ENCODE measurements around the gene C4orf46.
A peak's percentile ranks its signal among the peaks of the same experiment; 100 is the strongest.
"Not testable (repeated sequence)": the region's sequence is repeated elsewhere in the genome, so short reads cannot be mapped to it uniquely, and the experiment has no call there.

Gene C4orf46
- long read RNA-seq, donor 1, transcript C4orf46-201 (2 exons, 3,521 nt) = major isoform, 6 of 48 reads
- long read RNA-seq, donor 1, partial matches to known transcripts = 33 of 48 reads
- long read RNA-seq, donor 1, other reads (novel, unspliced or antisense) = 5 of 48 reads
- long read RNA-seq, donor 2, transcript C4orf46-201 (2 exons, 3,521 nt) = major isoform, 9 of 10 reads
- long read RNA-seq, donor 2, partial matches to known transcripts = 0 of 10 reads
- long read RNA-seq, donor 2, other reads (novel, unspliced or antisense) = 0 of 10 reads
- long read RNA-seq, donor 3, partial matches to known transcripts = 14 of 17 reads
- long read RNA-seq, donor 3, other reads (novel, unspliced or antisense) = 0 of 17 reads
- long read RNA-seq, donor 4, transcript C4orf46-201 (2 exons, 3,521 nt) = major isoform, 13 of 15 reads
- long read RNA-seq, donor 4, partial matches to known transcripts = 0 of 15 reads
- long read RNA-seq, donor 4, other reads (novel, unspliced or antisense) = 0 of 15 reads
- long read RNA-seq, donor 5, transcript C4orf46-201 (2 exons, 3,521 nt) = major isoform, 8 of 39 reads
- long read RNA-seq, donor 5, partial matches to known transcripts = 25 of 39 reads
- long read RNA-seq, donor 5, other reads (novel, unspliced or antisense) = 5 of 39 reads
- long read RNA-seq, donor 6, transcript C4orf46-201 (2 exons, 3,521 nt) = major isoform, 9 of 13 reads
- long read RNA-seq, donor 6, partial matches to known transcripts = 0 of 13 reads
- long read RNA-seq, donor 6, other reads (novel, unspliced or antisense) = 0 of 13 reads
- long read RNA-seq, donor 7, transcript C4orf46-201 (2 exons, 3,521 nt) = major isoform, 16 of 51 reads
- long read RNA-seq, donor 7, partial matches to known transcripts = 30 of 51 reads
- long read RNA-seq, donor 7, other reads (novel, unspliced or antisense) = 0 of 51 reads
- long read RNA-seq, donor 8, transcript C4orf46-201 (2 exons, 3,521 nt) = major isoform, 7 of 12 reads
- long read RNA-seq, donor 8, partial matches to known transcripts = 0 of 12 reads
- long read RNA-seq, donor 8, other reads (novel, unspliced or antisense) = 0 of 12 reads

- no peak for DNase-seq
Measured at GRCh38 chr4:158671665-158671914, at the start of gene C4orf46. C4orf46 (minus strand) TSS chr4:158671887; CDS start chr4:158671801, 86 bp downstream.

- no peak for DNase-seq
Measured at GRCh38 chr4:158715802-158716201, 44.1 kb upstream of the C4orf46 start.

DNA sequence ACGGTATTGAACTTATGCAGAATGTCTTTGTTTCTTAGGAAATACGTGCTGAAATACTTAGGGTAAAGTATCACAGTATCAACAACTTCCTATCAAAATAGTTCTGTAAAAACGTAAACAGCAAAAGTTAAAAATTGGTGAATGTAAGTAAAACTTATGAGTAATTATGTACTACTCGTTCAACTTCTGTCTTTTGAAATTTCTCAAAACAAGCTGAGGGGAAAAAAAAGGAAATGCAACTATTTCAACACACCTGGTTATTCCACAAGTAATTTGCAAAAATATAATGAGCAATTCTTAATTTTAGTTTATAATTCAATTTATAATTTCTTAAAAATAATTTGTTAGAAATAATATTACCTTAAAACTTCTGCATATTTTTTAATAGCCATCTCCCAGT is 43.2 kb upstream of the C4orf46 start:
- no peak for DNase-seq

DNA sequence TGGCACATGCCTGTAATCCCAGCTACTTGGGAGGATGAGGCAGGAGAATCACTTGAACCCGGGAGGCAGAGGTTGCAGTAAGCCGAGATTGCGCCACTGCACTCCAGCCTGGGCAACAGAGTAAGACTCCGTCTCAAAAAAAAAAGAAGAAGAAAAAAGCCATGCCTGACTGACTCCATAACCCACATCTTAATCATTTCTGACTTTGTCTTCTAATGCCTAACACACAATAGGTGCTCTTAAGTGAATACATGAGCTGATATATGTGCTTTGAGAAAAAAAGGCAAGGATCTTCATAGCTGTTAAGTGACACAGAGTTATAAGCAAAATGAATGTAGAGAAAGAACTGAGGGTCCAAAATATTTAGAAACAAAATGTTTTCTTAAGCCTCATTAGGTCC is 40.9 kb upstream of the C4orf46 start:
- DNase-seq = not testable (repeated sequence)

DNA sequence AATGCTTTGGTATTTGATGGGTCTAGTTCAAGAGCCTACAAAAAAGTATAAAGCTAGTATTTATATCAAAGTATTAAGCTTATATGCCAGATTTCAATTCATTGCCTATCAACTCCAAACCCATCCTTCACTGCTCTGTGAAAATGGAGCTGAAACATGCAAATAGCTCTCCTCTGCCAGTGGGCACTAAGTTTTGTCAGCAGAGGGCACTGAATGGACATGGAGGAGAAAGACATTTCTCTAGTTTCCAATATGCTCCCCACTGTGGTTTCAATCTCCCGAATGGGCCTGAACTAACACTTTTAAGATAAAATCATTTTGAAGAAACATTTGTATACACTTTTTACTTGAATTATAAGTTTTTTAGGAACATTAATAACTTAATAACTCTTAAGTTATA is 39.1 kb upstream of the C4orf46 start:
- DNase-seq = no peak

DNA sequence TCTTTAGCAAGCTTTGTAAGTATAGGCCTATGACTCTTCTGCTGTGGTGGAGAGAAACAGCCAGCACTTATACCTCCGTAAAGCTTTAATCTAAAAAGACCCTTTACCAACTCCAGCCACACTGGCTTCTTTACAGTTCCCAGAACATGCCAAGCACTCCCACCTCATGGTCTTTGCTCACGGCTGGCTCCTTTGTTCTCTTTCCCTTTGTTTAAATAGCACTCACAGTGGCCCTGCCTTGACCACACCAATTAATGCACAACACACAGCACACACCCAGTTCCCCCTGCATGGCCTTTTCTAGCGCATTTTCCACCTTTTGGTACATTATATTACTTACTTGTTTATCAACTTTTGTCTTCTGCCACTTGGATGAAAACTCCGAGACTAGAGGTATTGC is 32.6 kb upstream of the C4orf46 start:
- no peak for DNase-seq

DNA sequence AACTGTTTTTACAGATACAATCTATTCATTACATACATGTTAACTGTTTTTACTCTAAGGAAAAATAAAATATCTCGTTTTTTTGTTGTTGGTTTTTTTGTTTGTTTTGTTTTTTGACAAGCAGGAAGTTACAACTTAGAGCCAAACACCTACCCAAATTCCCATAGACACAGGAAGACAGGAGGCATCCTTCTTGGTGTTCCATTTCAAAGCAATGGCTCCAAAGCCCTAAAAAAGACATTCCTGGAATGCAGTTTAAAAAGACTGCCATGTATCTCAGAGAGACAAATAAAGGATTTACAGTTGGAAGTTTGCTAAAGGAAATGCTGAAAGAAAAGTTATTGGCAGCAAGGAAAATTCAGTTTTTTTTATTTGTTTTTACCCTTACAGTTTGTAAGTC is 17.1 kb upstream of the C4orf46 start:
- DNase-seq = no peak

- DNase-seq = no peak
Measured at GRCh38 chr4:158682066-158682465, 10.4 kb upstream of the C4orf46 start.

- no peak for DNase-seq
Measured at GRCh38 chr4:158681629-158682028, 9.9 kb upstream of the C4orf46 start.

DNA sequence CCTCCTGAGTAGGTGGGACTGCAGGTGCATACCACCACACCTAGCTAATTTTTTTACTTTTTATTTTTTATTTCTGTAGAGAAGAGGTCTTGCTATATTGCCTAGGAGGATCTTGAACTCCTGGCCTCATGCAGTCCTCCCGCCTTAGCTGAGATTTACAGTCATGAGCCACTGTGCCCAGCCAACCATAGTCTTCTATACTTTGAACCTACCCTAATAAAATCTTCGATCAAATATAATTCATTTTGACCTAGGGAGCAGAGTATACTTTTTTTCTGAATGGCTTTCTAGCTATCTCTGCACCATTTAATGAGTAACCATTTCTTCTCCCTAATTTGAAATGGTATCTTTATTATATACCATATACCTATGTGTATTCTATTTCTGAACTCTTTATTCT is 7.1 kb upstream of the C4orf46 start:
- no peak for DNase-seq

- no peak for DNase-seq
Measured at GRCh38 chr4:158676076-158676475, 4.4 kb upstream of the C4orf46 start.

DNA sequence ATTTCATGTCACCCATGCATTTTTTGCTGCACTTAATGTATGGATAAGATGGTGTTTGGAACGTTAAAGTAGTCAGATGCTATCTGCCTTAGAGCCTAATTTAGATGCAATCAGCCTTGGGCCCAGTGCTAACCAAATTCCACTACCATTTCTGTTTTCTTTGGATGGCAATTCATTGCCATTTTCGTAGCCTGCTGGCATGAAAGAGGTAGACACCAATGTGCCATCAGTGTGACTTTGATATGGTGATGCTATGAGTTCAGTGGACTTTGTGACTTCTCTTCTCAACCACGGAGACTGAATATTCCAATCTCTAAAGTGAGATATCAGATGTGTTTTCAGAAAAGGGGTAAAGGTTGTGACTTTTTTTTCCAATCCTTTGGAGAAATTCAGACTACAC is 1.9 kb upstream of the C4orf46 start:
- DNase-seq = no peak

GRCh38 chr4:158671915-158672806 is 474 bp upstream of the C4orf46 start, which contains the start of gene ETFDH:
ETFDH (plus strand) TSS chr4:158672296; CDS start chr4:158672457, 161 bp downstream.
- DNase-seq = peak; percentile 93

DNA sequence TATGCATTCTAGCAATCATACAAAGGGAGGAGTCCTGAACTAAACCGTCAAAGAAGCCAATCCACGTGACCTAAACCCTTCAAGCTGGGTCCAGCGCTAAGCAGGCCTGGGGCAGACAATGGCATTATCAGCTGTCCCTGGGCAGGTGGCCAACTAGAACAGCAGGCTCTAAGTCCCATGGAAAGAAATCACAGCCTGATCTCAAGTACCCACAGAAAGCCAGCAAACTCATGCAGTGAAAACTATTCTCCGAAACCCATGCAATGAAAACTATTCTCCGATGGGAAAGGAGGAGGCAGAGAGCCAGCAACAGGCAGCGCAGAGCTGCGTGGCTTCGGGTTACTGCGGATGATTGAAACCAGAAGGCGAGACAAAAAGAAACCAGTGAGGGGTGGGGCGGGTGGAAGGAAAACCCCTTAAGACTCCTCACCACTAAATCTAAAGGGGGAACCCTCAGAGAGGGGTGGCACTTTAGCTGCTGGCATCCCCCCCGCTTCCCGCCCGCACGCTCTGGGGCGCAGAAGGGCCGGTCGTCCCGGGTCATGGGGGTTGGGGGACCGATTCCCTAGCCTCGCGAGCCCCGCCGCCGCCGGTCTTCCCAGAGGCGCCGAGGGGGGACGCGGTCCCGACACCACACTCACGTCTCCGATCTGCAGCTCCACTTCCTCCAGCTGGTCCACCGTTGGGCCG is 567 bp downstream of the C4orf46 start:
- peak; percentile 86 for DNase-seq

DNA sequence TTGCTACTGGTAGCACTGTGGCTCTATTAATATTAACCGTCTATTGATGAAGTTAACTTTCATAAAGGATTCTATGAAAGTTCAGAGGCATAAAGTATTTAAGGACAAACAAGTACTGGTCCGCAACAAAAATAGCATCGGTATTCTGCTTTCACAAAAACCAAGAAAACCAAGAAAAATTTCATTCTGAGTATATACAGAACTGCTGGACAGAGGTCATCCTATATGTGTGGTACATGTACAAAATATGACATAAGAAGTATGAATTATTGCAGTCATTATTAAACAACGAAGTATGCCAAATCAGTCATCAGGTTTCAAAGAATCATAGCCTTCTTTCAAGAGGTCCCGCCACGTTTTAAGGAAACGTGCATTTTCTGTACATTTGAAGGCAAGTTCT is 2.4 kb downstream of the C4orf46 start:
- DNase-seq = no peak

- no peak for DNase-seq
Measured at GRCh38 chr4:158667651-158668198, 4.0 kb downstream of the C4orf46 start.

- DNase-seq = no peak
Measured at GRCh38 chr4:158666892-158667291, 4.8 kb downstream of the C4orf46 start.

DNA sequence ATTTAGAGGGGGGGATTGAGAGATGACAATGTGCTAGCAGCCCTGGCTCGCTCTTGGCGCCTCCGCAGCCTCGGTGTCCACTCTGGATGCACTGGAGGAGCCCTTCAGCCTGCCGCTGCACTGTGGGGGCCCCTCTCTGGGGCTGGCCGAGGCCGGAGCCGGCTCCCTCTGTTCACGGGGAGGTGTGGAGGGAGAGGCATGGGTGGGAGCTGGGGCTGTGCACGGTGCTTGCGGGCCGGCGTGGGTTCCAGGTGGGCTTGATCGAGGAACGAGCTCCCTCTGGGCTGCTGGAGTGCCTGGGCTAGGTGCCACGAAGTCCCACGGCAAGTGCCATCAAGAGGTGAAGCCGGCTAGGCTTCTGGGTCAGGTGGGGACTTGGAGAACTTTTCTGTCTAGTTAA is 6.9 kb downstream of the C4orf46 start:
- DNase-seq = no peak

DNA sequence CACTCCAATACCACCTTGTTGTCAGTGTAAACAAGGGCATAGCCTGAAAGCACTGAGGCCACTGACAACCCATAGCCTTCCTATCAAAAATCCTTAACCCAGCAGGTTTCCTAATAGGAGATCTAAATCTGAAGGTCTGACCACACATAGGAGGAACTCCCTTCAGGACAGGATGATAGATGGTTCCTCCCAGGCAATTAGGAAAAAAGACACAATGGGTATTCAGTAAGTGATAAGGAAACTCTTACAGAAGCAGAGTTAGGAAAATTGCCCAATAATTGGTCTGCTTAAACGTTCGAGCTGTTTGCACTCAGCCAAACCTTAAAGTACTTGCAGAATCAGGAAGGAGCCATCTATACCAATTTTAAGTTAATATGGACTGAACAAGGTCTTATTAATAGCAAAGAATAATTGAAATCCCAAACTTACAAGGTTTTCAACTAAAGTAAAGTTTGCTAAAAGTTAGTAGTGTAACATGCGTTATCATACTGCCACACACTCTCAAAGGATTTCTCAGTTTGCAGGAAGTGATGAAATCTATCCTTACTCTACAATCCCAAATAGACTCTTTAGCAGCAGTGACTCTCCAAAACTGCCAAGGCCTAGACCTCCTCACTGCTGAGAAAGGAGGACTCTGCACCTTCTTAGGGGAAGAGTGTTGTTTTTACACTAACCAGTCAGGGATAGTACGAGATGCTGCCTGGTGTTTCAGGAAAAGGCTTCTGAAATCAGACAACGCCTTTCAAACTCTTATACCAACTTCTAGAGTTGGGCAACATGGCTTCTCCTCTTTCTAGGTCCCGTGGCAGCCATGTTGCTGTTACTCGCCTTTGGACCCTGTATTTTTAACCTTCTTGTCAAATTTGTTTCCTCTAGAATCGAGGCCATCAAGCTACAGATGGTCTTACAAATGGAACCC is 7.7 kb downstream of the C4orf46 start:
- DNase-seq = not testable (repeated sequence)

- not testable (repeated sequence) for DNase-seq
Measured at GRCh38 chr4:158663255-158663654, 8.4 kb downstream of the C4orf46 start.

Data from right kidney (tissue), 9 donors.